SK-N-SH (cell line): ENCODE measurements around the gene COL5A1. TPM values are rescaled to one million over a fixed set of nuclear protein-coding genes. Genes with fewer than 3 reads are reported as not detected.

Experiments
- CTCF ChIA-PET: fragments of 300-600, 350-600 bp; formaldehyde crosslinking; extraction: SDS; loops from one replicate; lab custom pipeline; 2021; lab: Yijun Ruan, JAX
- POLR2A ChIA-PET: fragments of 350-600 bp; sonication (Branson Sonifier 250); formaldehyde crosslinking; extraction: SDS; loops from one replicate; lab custom pipeline; 2020; ENCODE audit warnings: antibody characterized with exemption, inconsistent platforms; lab: Yijun Ruan, JAX
- DNase-seq: peaks from one replicate; pipeline ENCODE4 v3.0.0; 2012
- H2AFZ ChIP-seq: fragments of 200-600 bp; sonication (generic); 2 replicates; pipeline ENCODE4 v1.8.1; 2016; ENCODE audit warnings: antibody characterized with exemption, mild to moderate bottlenecking, low read depth
- H3F3A ChIP-seq: fragments of 200-600 bp; sonication (generic); replicated peaks from 2 replicates; pipeline ENCODE3; 2016; ENCODE audit warnings: antibody characterized with exemption, mild to moderate bottlenecking; ENCODE audit not compliant: insufficient read depth
- H3K27ac ChIP-seq, 2 experiments: fragments of 200-500 bp in 1 of 2; fragments of 200-600 bp in 1 of 2; sonication (Bioruptor generic) in 1 of 2; sonication (generic), shearing (Covaris generic) in 1 of 2; 2 replicates each; pipeline versions ENCODE4 v1.5.1 to v1.6.1; 2014 to 2016; ENCODE audit warnings: low read depth in 2 of 2, inconsistent platforms in 1 of 2, low read length in 1 of 2, mild to moderate bottlenecking in 1 of 2, mixed read lengths in 1 of 2
- H3K27me3 ChIP-seq: fragments of 200-600 bp; sonication (generic), shearing (Covaris generic); 2 replicates; pipeline ENCODE4 v1.6.1; 2016; ENCODE audit warnings: mixed run types; ENCODE audit not compliant: insufficient read depth
- H3K36me3 ChIP-seq, 2 experiments: fragments of 200-500 bp in 1 of 2; fragments of 200-600 bp in 1 of 2; sonication (Bioruptor generic) in 1 of 2; sonication (generic) in 1 of 2; replicated peaks in 1 of 2; 2 replicates each; pipeline versions ENCODE3 to v1.5.1; 2014 to 2016; ENCODE audit warnings: low read length in 1 of 2, mild to moderate bottlenecking in 1 of 2; ENCODE audit not compliant: insufficient read depth in 2 of 2, control insufficient read depth in 1 of 2
- H3K4me1 ChIP-seq, 2 experiments: fragments of 200-500 bp in 1 of 2; fragments of 200-600 bp in 1 of 2; sonication (Bioruptor generic) in 1 of 2; sonication (generic), shearing (Covaris generic) in 1 of 2; 2 replicates each; pipeline versions ENCODE4 v1.5.1 to v1.6.1; 2014 to 2016; ENCODE audit warnings: low read depth in 1 of 2, low read length in 1 of 2, mixed run types in 1 of 2; ENCODE audit not compliant: insufficient read depth in 2 of 2, control insufficient read depth in 1 of 2
- H3K4me2 ChIP-seq: fragments of 200-600 bp; sonication (generic), shearing (Covaris generic); 2 replicates; pipeline ENCODE4 v1.6.1; 2017; ENCODE audit warnings: mixed run types
- H3K4me3 ChIP-seq, 2 experiments: fragments of 200-500 bp in 1 of 2; fragments of 200-600 bp in 1 of 2; sonication (Bioruptor generic) in 1 of 2; sonication (generic), shearing (Covaris generic) in 1 of 2; 2 replicates each; pipeline versions ENCODE4 v1.5.1 to v1.8.1; 2014 to 2016; ENCODE audit warnings: low read depth in 2 of 2, inconsistent platforms in 1 of 2, low read length in 1 of 2, mild to moderate bottlenecking in 1 of 2, mixed read lengths in 1 of 2, moderate library complexity in 1 of 2
- H3K79me2 ChIP-seq: fragments of 200-600 bp; sonication (generic); 2 replicates; pipeline ENCODE4 v1.8.1; 2017; ENCODE audit warnings: mild to moderate bottlenecking; ENCODE audit not compliant: insufficient read depth
- H3K9ac ChIP-seq: fragments of 200-600 bp; sonication (generic); 2 replicates; pipeline ENCODE4 v1.6.1; 2017; ENCODE audit warnings: mixed run types
- H3K9me2 ChIP-seq: fragments of 200-600 bp; sonication (generic); 2 replicates; pipeline ENCODE4 v1.6.1; 2017; ENCODE audit warnings: mixed run types
- H3K9me3 ChIP-seq: fragments of 200-600 bp; sonication (generic); 2 replicates; pipeline ENCODE4 v1.6.1; 2017; ENCODE audit warnings: mixed run types, mild to moderate bottlenecking, moderate library complexity
- H4K20me1 ChIP-seq: fragments of 200-600 bp; sonication (generic); 2 replicates; pipeline ENCODE4 v1.6.1; 2017; ENCODE audit warnings: mild to moderate bottlenecking, mixed run types; ENCODE audit not compliant: insufficient read depth
- CHD2 ChIP-seq: fragments of 150-350 bp; IDR thresholded peaks from 2 replicates; pipeline ENCODE4 v1.6.1; 2018; ENCODE audit warnings: low read length; ENCODE audit not compliant: partially characterized antibody
- EZH2phosphoT487 ChIP-seq: fragments of 200-600 bp; sonication (generic); IDR thresholded peaks from 2 replicates; pipeline ENCODE4 v1.6.1; 2017; ENCODE audit warnings: low read depth, mixed run types, mild to moderate bottlenecking, antibody characterized with exemption, moderate library complexity, borderline replicate concordance
- GABPA ChIP-seq: IDR thresholded peaks from 2 replicates; pipeline ENCODE4 v1.4.0; 2012; ENCODE audit warnings: low read depth, mild to moderate bottlenecking
- GATA2 ChIP-seq: sonication (generic); formaldehyde crosslinking; IDR thresholded peaks from 2 replicates; pipeline ENCODE4 v1.5.0; 2020; ENCODE audit warnings: mild to moderate bottlenecking, missing genetic modification reagents
- MEF2A ChIP-seq: IDR thresholded peaks from 2 replicates; pipeline ENCODE4 v1.4.0; 2012; ENCODE audit warnings: low read depth, borderline replicate concordance
- NFIC ChIP-seq: IDR thresholded peaks from 2 replicates; pipeline ENCODE4 v1.4.0; 2012; ENCODE audit warnings: borderline replicate concordance
- RFX5 ChIP-seq: IDR thresholded peaks from 2 replicates; pipeline ENCODE4 v1.6.1; 2012; ENCODE audit warnings: mild to moderate bottlenecking, improper control_type of control experiment, low read length
- RXRA ChIP-seq: IDR thresholded peaks from 2 replicates; pipeline ENCODE4 v1.4.0; 2012; ENCODE audit warnings: low read depth, mild to moderate bottlenecking, borderline replicate concordance
- SMC3 ChIP-seq: IDR thresholded peaks from 2 replicates; pipeline ENCODE4 v1.6.1; 2012; ENCODE audit warnings: low read depth, low read length, improper control_type of control experiment
- TCF12 ChIP-seq: IDR thresholded peaks from 2 replicates; pipeline ENCODE4 v1.4.0; 2012
- WGBS: methylation state at CpG from one replicate; pipeline ENCODE4 v1.1.6; 2017; ENCODE audit warnings: low lambda C conversion rate; 5-methylcytosine and 5-hydroxymethylcytosine counted together
- polyA plus RNA-seq, 3 experiments: library from polyadenylated mRNA; depleted of rRNA; stranded (reverse); fragments of >200 nt; gene quantifications; 2 replicates each; pipeline ENCODE4 v1.2.3, GENCODE V29; 2012
- TF ChIP-seq, protein P1 (sequence below): IDR thresholded peaks from 2 replicates; pipeline ENCODE4 v1.4.0; 2012; ENCODE audit warnings: low read depth, borderline replicate concordance
- TF ChIP-seq, protein P2 (sequence below): IDR thresholded peaks from 2 replicates; pipeline ENCODE4; 2012
- TF ChIP-seq, protein P3 (sequence below): IDR thresholded peaks from 2 replicates; pipeline ENCODE4 v1.6.1; 2012; ENCODE audit warnings: mild to moderate bottlenecking, low read depth, low read length, moderate library complexity
- TF ChIP-seq, protein P4 (sequence below): fragments of 150-350 bp; IDR thresholded peaks from 2 replicates; pipeline ENCODE4 v1.6.1; 2016; ENCODE audit warnings: mild to moderate bottlenecking, low read depth, low read length

The COL5A1 gene
- polyA plus RNA-seq, 1 of the 3 experiments (the other 2 are of a cell fraction), result 73.8 TPM

DNA sequence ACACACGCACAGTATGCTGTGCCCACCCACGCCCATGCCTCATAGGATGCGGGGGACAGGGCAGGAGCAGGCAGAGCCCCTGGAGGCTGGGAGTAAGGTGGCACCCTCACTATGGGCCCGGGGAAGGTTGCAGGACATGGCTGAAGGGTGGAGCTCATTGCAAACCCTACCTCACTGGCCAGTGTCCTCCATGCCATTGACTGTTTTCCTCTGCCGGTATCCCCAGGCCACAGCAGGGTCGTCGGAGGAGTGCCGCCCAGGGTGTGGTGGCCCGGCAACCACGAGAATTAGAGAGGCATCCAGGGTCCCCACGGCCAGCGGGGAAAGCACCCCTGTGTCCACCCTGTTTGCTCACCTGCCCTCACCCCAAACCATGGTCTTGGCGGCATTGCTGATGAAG is 179.3 kb downstream of the COL5A1 start:
- no peaks in the 10 kb centered on the region for H3K4me1 ChIP-seq
- CTCF ChIA-PET, result no interaction called here
- WGBS, result 100% methylated on average over 3 of the region's 13 CpGs

DNA sequence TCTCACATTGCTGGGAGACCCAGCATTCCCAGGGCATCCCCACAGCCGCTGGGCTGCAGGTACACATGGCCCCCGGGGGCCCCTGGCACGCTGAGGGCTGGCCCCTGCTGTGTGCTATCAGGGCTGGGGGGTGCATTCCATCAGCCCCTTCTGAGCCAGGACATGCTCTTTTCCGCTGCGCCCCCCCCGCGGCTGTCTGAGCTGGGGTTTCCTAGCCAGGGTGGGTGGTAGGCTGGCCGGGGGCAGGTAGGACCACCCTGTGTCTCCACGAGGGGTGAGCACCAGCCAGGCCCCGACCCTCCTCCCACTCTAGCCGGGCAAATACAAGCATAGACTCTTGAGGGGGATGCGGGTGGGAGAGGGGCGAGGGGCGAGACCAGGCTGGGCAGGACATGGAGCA is 180.9 kb downstream of the COL5A1 start:
- H3K9ac ChIP-seq, result no peak overlapping the region
- H3K79me2 ChIP-seq, result 0 out of 2 replicates have a peak, but pooled peaks cover 4% of the 10 kb centered on the region
- peaks cover 28 to 70% of the 10 kb centered on the region in 2 experiments for H3K36me3 ChIP-seq
- H3F3A ChIP-seq, result peaks cover 6% of the 10 kb centered on the region
- ChIA-PET POLR2A (no interaction called here), CTCF (interaction anchor here (1.3 kb wide), 1 partner anchor 35 kb away, joined by 3 read pairs; no protein-coding TSS in a partner anchor)
- H3K4me3 ChIP-seq, result no peak overlapping the region
- H3K9me2 ChIP-seq, result no peaks in the 10 kb centered on the region
- peaks cover 24% of the 10 kb centered on the region; the same call in 1 of the 2 replicates for H4K20me1 ChIP-seq
- H3K27ac ChIP-seq, result no peak overlapping the region
- H2AFZ ChIP-seq, result no peak overlapping the region
- DNase-seq, result no peak
- H3K9me3 ChIP-seq, result no peaks in the 10 kb centered on the region
- H3K4me2 ChIP-seq, result no peak overlapping the region
- no peaks in the 10 kb centered on the region for H3K4me1 ChIP-seq
- no peaks in the 10 kb centered on the region for H3K27me3 ChIP-seq
- TF ChIP-seq EZH2phosphoT487 (no peak), SMC3 (no peak), NFIC (no peak), MEF2A (no peak)
- WGBS, result 79% methylated on average over 8 of the region's 14 CpGs

More for the DNA sequence above, 179.3 kb downstream of the COL5A1 start:
- H3K36me3 ChIP-seq, result peaks cover 44 to 83% of the 10 kb centered on the region in 2 experiments
- POLR2A ChIA-PET, result no interaction called here
- no peak overlapping the region for H3K4me3 ChIP-seq
- H3K27me3 ChIP-seq, result no peaks in the 10 kb centered on the region
- no peak overlapping the region for H3K4me2 ChIP-seq
- H3K27ac ChIP-seq, result no peak overlapping the region
- no peak overlapping the region for H2AFZ ChIP-seq
- H3K79me2 ChIP-seq, result 0 out of 2 replicates have a peak, but pooled peaks cover 4% of the 10 kb centered on the region
- H4K20me1 ChIP-seq, result peaks cover 13% of the 10 kb centered on the region; the same call in 1 of the 2 replicates
- H3K9ac ChIP-seq, result no peak overlapping the region
- no peaks in the 10 kb centered on the region for H3K9me2 ChIP-seq
- TF ChIP-seq RFX5, result no peak
- no peak for TF ChIP-seq GATA2 (CRISPR knock-in tag)
- TF ChIP-seq NFIC, result no peak
- DNase-seq, result no peak
- no peaks in the 10 kb centered on the region for H3K9me3 ChIP-seq
- H3F3A ChIP-seq, result peaks cover 6% of the 10 kb centered on the region

DNA sequence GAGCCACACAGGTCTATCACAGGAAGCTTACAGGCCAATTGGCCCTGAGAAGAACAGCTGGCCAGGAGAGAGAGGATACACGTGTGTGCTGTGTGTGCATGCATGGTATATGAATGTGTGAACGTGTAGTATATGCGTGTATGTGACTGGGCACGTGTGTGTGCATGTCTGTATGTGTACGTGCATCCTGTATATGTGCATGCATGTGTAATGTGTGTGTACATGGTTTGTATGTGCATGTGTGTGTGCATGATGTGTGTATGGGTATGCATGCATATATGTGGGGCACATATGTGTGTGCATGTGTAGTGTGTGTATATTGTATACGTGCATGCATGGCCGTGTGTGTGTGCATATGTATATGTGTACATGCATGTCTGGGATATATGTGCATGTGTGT is 182.0 kb downstream of the COL5A1 start:
- WGBS, result 91% methylated on average over 7 of the region's 7 CpGs
- no peaks in the 10 kb centered on the region for H3K4me1 ChIP-seq
- H3K27ac ChIP-seq, result no peak overlapping the region
- 0 out of 2 replicates have a peak, but pooled peaks cover 4% of the 10 kb centered on the region for H3K79me2 ChIP-seq
- POLR2A ChIA-PET, result no interaction called here
- H3K4me2 ChIP-seq, result no peak overlapping the region
- H3K9me2 ChIP-seq, result no peaks in the 10 kb centered on the region
- H3K9ac ChIP-seq, result no peak overlapping the region
- H3K36me3 ChIP-seq, result peaks cover 28 to 59% of the 10 kb centered on the region in 2 experiments
- no peaks in the 10 kb centered on the region for H3K27me3 ChIP-seq
- H4K20me1 ChIP-seq, result peaks cover 24% of the 10 kb centered on the region; the same call in 1 of the 2 replicates
- DNase-seq, result no peak
- no peak overlapping the region for H3K4me3 ChIP-seq
- H3F3A ChIP-seq, result peaks cover 6% of the 10 kb centered on the region
- H3K9me3 ChIP-seq, result no peaks in the 10 kb centered on the region
- no peak overlapping the region for H2AFZ ChIP-seq
- CTCF ChIA-PET, result interaction anchor here (1.3 kb wide), 1 partner anchor 36 kb away, joined by 3 read pairs; no protein-coding TSS in a partner anchor
- TF ChIP-seq CHD2 (no peak), GABPA (no peak), TCF12 (no peak), RXRA (no peak)
- TF ChIP-seq, protein P1, sequence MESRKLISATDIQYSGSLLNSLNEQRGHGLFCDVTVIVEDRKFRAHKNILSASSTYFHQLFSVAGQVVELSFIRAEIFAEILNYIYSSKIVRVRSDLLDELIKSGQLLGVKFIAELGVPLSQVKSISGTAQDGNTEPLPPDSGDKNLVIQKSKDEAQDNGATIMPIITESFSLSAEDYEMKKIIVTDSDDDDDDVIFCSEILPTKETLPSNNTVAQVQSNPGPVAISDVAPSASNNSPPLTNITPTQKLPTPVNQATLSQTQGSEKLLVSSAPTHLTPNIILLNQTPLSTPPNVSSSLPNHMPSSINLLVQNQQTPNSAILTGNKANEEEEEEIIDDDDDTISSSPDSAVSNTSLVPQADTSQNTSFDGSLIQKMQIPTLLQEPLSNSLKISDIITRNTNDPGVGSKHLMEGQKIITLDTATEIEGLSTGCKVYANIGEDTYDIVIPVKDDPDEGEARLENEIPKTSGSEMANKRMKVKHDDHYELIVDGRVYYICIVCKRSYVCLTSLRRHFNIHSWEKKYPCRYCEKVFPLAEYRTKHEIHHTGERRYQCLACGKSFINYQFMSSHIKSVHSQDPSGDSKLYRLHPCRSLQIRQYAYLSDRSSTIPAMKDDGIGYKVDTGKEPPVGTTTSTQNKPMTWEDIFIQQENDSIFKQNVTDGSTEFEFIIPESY, result no peak
- TF ChIP-seq, protein P2, sequence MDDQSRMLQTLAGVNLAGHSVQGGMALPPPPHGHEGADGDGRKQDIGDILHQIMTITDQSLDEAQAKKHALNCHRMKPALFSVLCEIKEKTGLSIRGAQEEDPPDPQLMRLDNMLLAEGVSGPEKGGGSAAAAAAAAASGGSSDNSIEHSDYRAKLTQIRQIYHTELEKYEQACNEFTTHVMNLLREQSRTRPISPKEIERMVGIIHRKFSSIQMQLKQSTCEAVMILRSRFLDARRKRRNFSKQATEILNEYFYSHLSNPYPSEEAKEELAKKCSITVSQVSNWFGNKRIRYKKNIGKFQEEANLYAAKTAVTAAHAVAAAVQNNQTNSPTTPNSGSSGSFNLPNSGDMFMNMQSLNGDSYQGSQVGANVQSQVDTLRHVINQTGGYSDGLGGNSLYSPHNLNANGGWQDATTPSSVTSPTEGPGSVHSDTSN, result no peak
- TF ChIP-seq, protein P3, sequence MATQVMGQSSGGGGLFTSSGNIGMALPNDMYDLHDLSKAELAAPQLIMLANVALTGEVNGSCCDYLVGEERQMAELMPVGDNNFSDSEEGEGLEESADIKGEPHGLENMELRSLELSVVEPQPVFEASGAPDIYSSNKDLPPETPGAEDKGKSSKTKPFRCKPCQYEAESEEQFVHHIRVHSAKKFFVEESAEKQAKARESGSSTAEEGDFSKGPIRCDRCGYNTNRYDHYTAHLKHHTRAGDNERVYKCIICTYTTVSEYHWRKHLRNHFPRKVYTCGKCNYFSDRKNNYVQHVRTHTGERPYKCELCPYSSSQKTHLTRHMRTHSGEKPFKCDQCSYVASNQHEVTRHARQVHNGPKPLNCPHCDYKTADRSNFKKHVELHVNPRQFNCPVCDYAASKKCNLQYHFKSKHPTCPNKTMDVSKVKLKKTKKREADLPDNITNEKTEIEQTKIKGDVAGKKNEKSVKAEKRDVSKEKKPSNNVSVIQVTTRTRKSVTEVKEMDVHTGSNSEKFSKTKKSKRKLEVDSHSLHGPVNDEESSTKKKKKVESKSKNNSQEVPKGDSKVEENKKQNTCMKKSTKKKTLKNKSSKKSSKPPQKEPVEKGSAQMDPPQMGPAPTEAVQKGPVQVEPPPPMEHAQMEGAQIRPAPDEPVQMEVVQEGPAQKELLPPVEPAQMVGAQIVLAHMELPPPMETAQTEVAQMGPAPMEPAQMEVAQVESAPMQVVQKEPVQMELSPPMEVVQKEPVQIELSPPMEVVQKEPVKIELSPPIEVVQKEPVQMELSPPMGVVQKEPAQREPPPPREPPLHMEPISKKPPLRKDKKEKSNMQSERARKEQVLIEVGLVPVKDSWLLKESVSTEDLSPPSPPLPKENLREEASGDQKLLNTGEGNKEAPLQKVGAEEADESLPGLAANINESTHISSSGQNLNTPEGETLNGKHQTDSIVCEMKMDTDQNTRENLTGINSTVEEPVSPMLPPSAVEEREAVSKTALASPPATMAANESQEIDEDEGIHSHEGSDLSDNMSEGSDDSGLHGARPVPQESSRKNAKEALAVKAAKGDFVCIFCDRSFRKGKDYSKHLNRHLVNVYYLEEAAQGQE, result no peak
- TF ChIP-seq, protein P4, sequence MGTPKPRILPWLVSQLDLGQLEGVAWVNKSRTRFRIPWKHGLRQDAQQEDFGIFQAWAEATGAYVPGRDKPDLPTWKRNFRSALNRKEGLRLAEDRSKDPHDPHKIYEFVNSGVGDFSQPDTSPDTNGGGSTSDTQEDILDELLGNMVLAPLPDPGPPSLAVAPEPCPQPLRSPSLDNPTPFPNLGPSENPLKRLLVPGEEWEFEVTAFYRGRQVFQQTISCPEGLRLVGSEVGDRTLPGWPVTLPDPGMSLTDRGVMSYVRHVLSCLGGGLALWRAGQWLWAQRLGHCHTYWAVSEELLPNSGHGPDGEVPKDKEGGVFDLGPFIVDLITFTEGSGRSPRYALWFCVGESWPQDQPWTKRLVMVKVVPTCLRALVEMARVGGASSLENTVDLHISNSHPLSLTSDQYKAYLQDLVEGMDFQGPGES, result no peak
